ENCODE data around the gene CCSER2. TPM values are rescaled to one million over a fixed set of nuclear protein-coding genes. Genes with fewer than 3 reads are reported as not detected.
"Not testable (repeated sequence)": the region's sequence is repeated elsewhere in the genome, so short reads cannot be mapped to it uniquely, and the experiment has no call there.

The CCSER2 gene
- total and polyA plus RNA-seq, 7 donors = 10.2 to 101 (median 83.2) TPM

DNA sequence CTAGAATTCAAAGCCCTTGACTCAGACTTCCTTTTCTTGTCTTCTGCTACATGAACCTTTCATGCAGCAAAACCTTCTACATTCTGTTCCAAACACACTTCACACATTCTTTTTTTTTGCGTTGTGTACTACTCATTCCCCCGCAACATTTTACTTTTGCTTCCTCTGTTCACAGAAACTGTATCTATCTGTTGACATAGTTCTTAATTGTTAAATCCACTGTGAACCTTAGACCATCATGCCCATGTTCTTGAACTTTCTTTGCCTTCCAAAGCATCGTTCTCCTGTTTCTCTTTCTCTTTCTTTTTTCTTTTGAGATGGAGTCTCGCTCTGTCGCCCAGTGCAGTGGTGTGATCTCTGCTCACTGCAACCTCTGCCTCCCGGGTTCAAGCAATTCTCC is 14.2 kb downstream of the CCSER2 start:
- 69 to 82% methylated on average over 6 of the region's 6 CpGs for WGBS, 2 donors
- TF ChIP-seq POLR2AphosphoS5 (IDR thresholded peaks at IDR 0.05) = no peak
- TF ChIP-seq, protein P1, sequence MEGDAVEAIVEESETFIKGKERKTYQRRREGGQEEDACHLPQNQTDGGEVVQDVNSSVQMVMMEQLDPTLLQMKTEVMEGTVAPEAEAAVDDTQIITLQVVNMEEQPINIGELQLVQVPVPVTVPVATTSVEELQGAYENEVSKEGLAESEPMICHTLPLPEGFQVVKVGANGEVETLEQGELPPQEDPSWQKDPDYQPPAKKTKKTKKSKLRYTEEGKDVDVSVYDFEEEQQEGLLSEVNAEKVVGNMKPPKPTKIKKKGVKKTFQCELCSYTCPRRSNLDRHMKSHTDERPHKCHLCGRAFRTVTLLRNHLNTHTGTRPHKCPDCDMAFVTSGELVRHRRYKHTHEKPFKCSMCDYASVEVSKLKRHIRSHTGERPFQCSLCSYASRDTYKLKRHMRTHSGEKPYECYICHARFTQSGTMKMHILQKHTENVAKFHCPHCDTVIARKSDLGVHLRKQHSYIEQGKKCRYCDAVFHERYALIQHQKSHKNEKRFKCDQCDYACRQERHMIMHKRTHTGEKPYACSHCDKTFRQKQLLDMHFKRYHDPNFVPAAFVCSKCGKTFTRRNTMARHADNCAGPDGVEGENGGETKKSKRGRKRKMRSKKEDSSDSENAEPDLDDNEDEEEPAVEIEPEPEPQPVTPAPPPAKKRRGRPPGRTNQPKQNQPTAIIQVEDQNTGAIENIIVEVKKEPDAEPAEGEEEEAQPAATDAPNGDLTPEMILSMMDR (IDR thresholded peaks at IDR 0.05) = no peak
- intact Hi-C loops (cut with DNase I) = no loop called here
- Histone ChIP-seq H3K27ac (no peak overlapping the region), H3K4me1 (peaks cover 0 to 12% (median 2%) of the 10 kb centered on the region in 4 donors), H3K27me3 (no peaks in the 10 kb centered on the region), H3K36me3 (no peaks in the 10 kb centered on the region), H3K4me3 (no peak overlapping the region), H3K9me3 (no peaks in the 10 kb centered on the region)
- DNase-seq = no peak

DNA sequence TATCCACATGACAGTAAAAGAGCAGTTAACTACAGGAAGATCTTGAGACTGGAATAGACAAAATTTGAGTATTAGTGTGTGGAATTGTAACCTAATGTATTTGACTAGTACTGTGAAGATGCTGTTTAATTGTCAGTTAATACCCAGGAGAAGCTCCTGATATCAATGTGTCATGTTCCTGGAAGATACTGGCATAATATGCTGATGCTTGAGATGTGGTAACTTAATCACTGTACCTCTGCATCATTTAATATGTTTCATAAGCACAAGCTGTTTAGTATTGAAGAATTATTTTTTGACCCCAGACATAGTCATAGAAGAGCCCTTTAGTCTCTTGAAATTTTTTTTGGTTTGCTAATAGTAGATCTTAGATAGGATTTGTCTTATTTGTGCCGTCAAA is 15.4 kb downstream of the CCSER2 start:
- WGBS, 2 donors = 93 to 96% methylated on average over 1 of the region's 1 CpG
- H3K4me1 ChIP-seq = peaks cover 0 to 19% (median 12%) of the 10 kb centered on the region in 4 donors
- no peaks in the 10 kb centered on the region for H3K27me3 ChIP-seq
- H3K27ac ChIP-seq = no peak overlapping the region
- H3K4me3 ChIP-seq = no peak overlapping the region
- no peaks in the 10 kb centered on the region for H3K36me3 ChIP-seq
- no peaks in the 10 kb centered on the region for H3K9me3 ChIP-seq
- no peak for DNase-seq
- intact Hi-C loops (cut with DNase I) = no loop called here
- TF ChIP-seq, protein P1 (IDR thresholded peaks at IDR 0.05) = no peak
- no peak for TF ChIP-seq EP300 (IDR thresholded peaks at IDR 0.05)

DNA sequence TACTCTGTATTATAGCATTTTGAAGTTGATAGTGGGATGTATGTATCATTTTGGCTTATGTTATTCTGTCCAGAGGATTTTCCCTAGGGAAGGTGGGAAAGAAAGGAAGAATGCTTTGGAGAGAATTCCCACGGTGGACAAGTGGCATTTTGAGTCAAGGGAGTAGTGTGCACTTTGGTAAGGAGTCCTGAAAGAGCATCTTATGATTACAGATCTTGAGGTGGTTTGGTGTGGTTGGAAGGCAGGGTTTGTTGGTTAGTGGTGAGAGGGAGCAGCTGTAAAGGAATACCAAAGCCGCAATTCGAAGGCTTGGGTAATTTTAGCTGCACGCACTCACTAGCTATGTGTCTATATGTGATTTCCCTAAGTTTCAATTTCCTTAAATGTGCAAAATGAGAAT is 16.1 kb downstream of the CCSER2 start:
- no peaks in the 10 kb centered on the region for H3K36me3 ChIP-seq
- no peaks in the 10 kb centered on the region for H3K9me3 ChIP-seq
- H3K27me3 ChIP-seq = no peaks in the 10 kb centered on the region
- DNase-seq = no peak
- 60 to 84% methylated on average over 4 of the region's 4 CpGs for WGBS, 2 donors
- peaks cover 0 to 26% (median 19%) of the 10 kb centered on the region in 4 donors for H3K4me1 ChIP-seq
- TF ChIP-seq, protein P1 (IDR thresholded peaks at IDR 0.05) = no peak
- intact Hi-C loops (cut with DNase I) = no loop called here
- no peak overlapping the region for H3K4me3 ChIP-seq
- no peak overlapping the region for H3K27ac ChIP-seq

DNA sequence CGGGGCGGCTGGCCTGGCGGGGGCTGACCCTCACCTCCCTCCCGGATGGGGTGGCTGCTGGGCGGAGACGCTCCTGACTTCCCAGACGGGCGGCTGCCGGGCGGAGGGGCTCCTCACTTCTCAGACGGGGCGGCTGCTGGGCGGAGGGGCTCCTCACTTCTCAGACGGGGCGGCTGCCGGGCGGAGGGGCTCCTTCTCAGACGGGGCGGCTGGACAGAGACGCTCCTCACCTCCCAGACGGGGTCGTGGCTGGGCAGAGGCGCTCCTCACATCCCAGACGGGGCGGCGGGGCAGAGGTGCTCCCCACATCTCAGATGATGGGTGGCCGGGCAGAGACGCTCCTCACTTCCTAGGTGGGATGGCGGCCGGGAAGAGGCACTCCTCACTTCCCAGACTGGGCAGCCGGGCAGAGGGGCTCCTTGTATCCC is 19.2 kb downstream of the CCSER2 start:
- H3K9me3 ChIP-seq; H3K27ac ChIP-seq; H3K4me3 ChIP-seq; H3K27me3 ChIP-seq; DNase-seq; H3K36me3 ChIP-seq; intact Hi-C loops (cut with DNase I): not testable (repeated sequence)
- peaks cover 0 to 31% (median 22%) of the 10 kb centered on the region in 4 donors for H3K4me1 ChIP-seq
- WGBS, 2 donors = 97 to 98% methylated on average over 31 of the region's 31 CpGs

DNA sequence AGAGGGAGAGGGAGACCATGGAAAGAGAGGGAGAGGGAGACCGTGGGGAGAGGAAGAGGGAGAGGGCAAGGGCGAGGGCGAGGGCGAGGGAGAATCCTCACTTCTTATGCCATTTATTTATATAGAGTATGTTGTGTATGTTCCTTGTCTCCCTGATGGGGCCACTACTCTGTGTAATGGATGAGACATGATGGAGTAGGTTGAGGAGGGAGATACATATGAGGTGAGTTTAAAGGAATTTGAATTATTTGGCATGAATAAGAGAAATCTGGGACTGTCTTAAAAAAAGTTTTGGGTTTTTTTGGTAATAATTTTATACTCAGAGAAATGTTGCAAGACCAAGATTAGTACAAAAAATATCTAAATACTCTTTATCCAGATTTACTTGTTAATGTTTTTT is 20.1 kb downstream of the CCSER2 start:
- TF ChIP-seq, protein P1 (IDR thresholded peaks at IDR 0.05) = no peak
- no peak for TF ChIP-seq POLR2A (IDR thresholded peaks at IDR 0.05)
- TF ChIP-seq POLR2AphosphoS5 (IDR thresholded peaks at IDR 0.05) = no peak
- no peak for TF ChIP-seq EP300 (IDR thresholded peaks at IDR 0.05)
- Histone ChIP-seq H3K4me3 (no peak overlapping the region), H3K27me3 (no peaks in the 10 kb centered on the region), H3K36me3 (no peaks in the 10 kb centered on the region), H3K27ac (peak overlapping the region in 3 of 4 donors; percentile 56 to 77 (median 73)), H3K9me3 (no peaks in the 10 kb centered on the region), H3K4me1 (peaks cover 0 to 34% (median 22%) of the 10 kb centered on the region in 4 donors)
- intact Hi-C loops (cut with DNase I) = no loop called here
- DNase-seq = no peak
- 93 to 97% methylated on average over 4 of the region's 4 CpGs for WGBS, 2 donors
